SJCRH30 (cell line): ENCODE results near the gene CCDC137. TPM values are rescaled to one million over a fixed set of nuclear protein-coding genes. Genes with fewer than 3 reads are reported as not detected.

Source experiments
- DNase-seq, 2 experiments: peaks; one replicate each; pipeline ENCODE4 v3.0.0-alpha.2; 2015 to 2020
- H3K27ac ChIP-seq: fragments of 250-450 bp; sonication (Bioruptor Pico); 2 replicates; pipeline ENCODE4 v1.5.1; 2020; ENCODE audit warnings: mild to moderate bottlenecking, moderate library complexity
- H3K27me3 ChIP-seq: fragments of 250-450 bp; sonication (Bioruptor Pico); 2 replicates; pipeline ENCODE4 v1.5.1; 2020; ENCODE audit warnings: mild to moderate bottlenecking, moderate library complexity
- H3K36me3 ChIP-seq: fragments of 250-450 bp; sonication (Bioruptor Pico); 2 replicates; pipeline ENCODE4 v1.5.1; 2020; ENCODE audit warnings: mild to moderate bottlenecking, moderate library complexity
- H3K4me1 ChIP-seq: fragments of 250-450 bp; sonication (Bioruptor Pico); 2 replicates; pipeline ENCODE4 v1.5.1; 2020; ENCODE audit warnings: mild to moderate bottlenecking, moderate library complexity
- H3K4me3 ChIP-seq: fragments of 250-450 bp; sonication (Bioruptor Pico); 2 replicates; pipeline ENCODE4 v1.5.1; 2020; ENCODE audit warnings: mild to moderate bottlenecking, moderate library complexity
- H3K9me3 ChIP-seq: fragments of 250-450 bp; sonication (Bioruptor Pico); replicated peaks from 2 replicates; pipeline ENCODE4 v1.5.1; 2020; ENCODE audit warnings: mild to moderate bottlenecking, moderate library complexity
- total RNA-seq: library from RNA; depleted of rRNA; stranded (reverse); fragments of >200 nt; shearing (Covaris generic); gene quantifications from 2 replicates; pipeline ENCODE4 v1.2.3, GENCODE V29; 2014

Gene CCDC137
- total RNA-seq, 1 experiment from 2014 or later = 52.8 TPM

GRCh38 chr17:81696218-81696941, 29.8 kb downstream of the CCDC137 start:
- Histone ChIP-seq H3K9me3 (no peaks in the 10 kb centered on the region), H3K27ac (no peak overlapping the region), H3K4me1 (no peaks in the 10 kb centered on the region), H3K36me3 (peaks cover 88% of the 10 kb centered on the region), H3K27me3 (no peaks in the 10 kb centered on the region), H3K4me3 (no peak overlapping the region)
- DNase-seq = no peak

GRCh38 chr17:81697261-81698044, 30.9 kb downstream of the CCDC137 start:
- no peak overlapping the region for H3K27ac ChIP-seq
- no peaks in the 10 kb centered on the region; the same call in 1 of the 2 replicates for H3K4me1 ChIP-seq
- H3K36me3 ChIP-seq = peaks cover 83% of the 10 kb centered on the region
- H3K27me3 ChIP-seq = no peaks in the 10 kb centered on the region
- DNase-seq = no peak
- H3K9me3 ChIP-seq = no peaks in the 10 kb centered on the region
- no peak overlapping the region for H3K4me3 ChIP-seq

GRCh38 chr17:81700353-81701287, 34.1 kb downstream of the CCDC137 start:
- peaks cover 65% of the 10 kb centered on the region for H3K36me3 ChIP-seq
- no peak overlapping the region for H3K27ac ChIP-seq
- H3K4me1 ChIP-seq = no peaks in the 10 kb centered on the region; the same call in 1 of the 2 replicates
- no peak for DNase-seq
- H3K27me3 ChIP-seq = no peaks in the 10 kb centered on the region
- H3K4me3 ChIP-seq = no peak overlapping the region
- H3K9me3 ChIP-seq = no peaks in the 10 kb centered on the region

- Histone ChIP-seq H3K27ac (no peak overlapping the region), H3K36me3 (peaks cover 65% of the 10 kb centered on the region), H3K4me3 (peak overlapping the region; percentile 92), H3K4me1 (no peaks in the 10 kb centered on the region; the same call in 1 of the 2 replicates), H3K27me3 (no peaks in the 10 kb centered on the region), H3K9me3 (no peaks in the 10 kb centered on the region)
- no peak for DNase-seq
Observed at GRCh38 chr17:81701288-81702071, 34.9 kb downstream of the CCDC137 start.

- peaks cover 64% of the 10 kb centered on the region for H3K36me3 ChIP-seq
- H3K27me3 ChIP-seq = no peaks in the 10 kb centered on the region
- peak within 1 kb of the TSS; percentile 86 for H3K27ac ChIP-seq
- DNase-seq = peak; percentile 98 to 99
- H3K4me3 ChIP-seq = peak within 1 kb of the TSS; percentile 92
- no peaks in the 10 kb centered on the region; the same call in 1 of the 2 replicates for H3K4me1 ChIP-seq
- H3K9me3 ChIP-seq = no peaks in the 10 kb centered on the region
Observed at GRCh38 chr17:81702934-81703746, 36.6 kb downstream of the CCDC137 start, which contains the start of gene MRPL12. Gene MRPL12, plus strand, starts transcription at chr17:81703367. Its CDS starts 135 bp downstream, at chr17:81703502.

GRCh38 chr17:81703747-81704654, 37.5 kb downstream of the CCDC137 start:
- H3K4me3 ChIP-seq = peak overlapping the region; percentile 92

GRCh38 chr17:81705518-81706231, 39.1 kb downstream of the CCDC137 start:
- DNase-seq = no peak
- no peaks in the 10 kb centered on the region for H3K27me3 ChIP-seq
- no peak overlapping the region for H3K27ac ChIP-seq
- no peak overlapping the region for H3K4me3 ChIP-seq
- peaks cover 52% of the 10 kb centered on the region for H3K36me3 ChIP-seq
- no peaks in the 10 kb centered on the region for H3K9me3 ChIP-seq
- H3K4me1 ChIP-seq = peaks cover 1% of the 10 kb centered on the region; the same call in 1 of the 2 replicates

More at GRCh38 chr17:81703747-81704654, 37.5 kb downstream of the CCDC137 start:
- no peaks in the 10 kb centered on the region; the same call in 1 of the 2 replicates for H3K4me1 ChIP-seq
- H3K36me3 ChIP-seq = peaks cover 58% of the 10 kb centered on the region
- no peak for DNase-seq
- no peaks in the 10 kb centered on the region for H3K9me3 ChIP-seq
- no peaks in the 10 kb centered on the region for H3K27me3 ChIP-seq
- peak overlapping the region; percentile 86 for H3K27ac ChIP-seq

GRCh38 chr17:81706232-81706611, 39.7 kb downstream of the CCDC137 start:
- Histone ChIP-seq H3K27me3 (no peaks in the 10 kb centered on the region), H3K4me3 (no peak overlapping the region), H3K36me3 (peaks cover 48% of the 10 kb centered on the region), H3K4me1 (peaks cover 7% of the 10 kb centered on the region; the same call in 1 of the 2 replicates), H3K9me3 (no peaks in the 10 kb centered on the region), H3K27ac (no peak overlapping the region)
- no peak for DNase-seq

GRCh38 chr17:81706757-81707624, 40.5 kb downstream of the CCDC137 start:
- no peak for DNase-seq
- Histone ChIP-seq H3K9me3 (no peaks in the 10 kb centered on the region), H3K36me3 (peaks cover 41% of the 10 kb centered on the region), H3K4me3 (no peak overlapping the region), H3K27ac (no peak overlapping the region), H3K4me1 (peaks cover 8% of the 10 kb centered on the region; the same call in 1 of the 2 replicates), H3K27me3 (no peaks in the 10 kb centered on the region)

GRCh38 chr17:81707725-81708646, 41.4 kb downstream of the CCDC137 start:
- peaks cover 10% of the 10 kb centered on the region; the same call in 1 of the 2 replicates for H3K4me1 ChIP-seq
- no peak overlapping the region for H3K27ac ChIP-seq
- H3K27me3 ChIP-seq = no peaks in the 10 kb centered on the region
- DNase-seq = no peak
- H3K36me3 ChIP-seq = peaks cover 41% of the 10 kb centered on the region
- no peaks in the 10 kb centered on the region for H3K9me3 ChIP-seq
- no peak overlapping the region for H3K4me3 ChIP-seq
